ENCODE results near the gene KCNJ6. TPM values are rescaled to one million over a fixed set of nuclear protein-coding genes. Genes with fewer than 3 reads are reported as not detected.

Gene KCNJ6
- total and polyA plus RNA-seq, 2 of the 8 experiments (the other 6 are each of a cell fraction or from before 2014, with no cell fraction given) = 0.51 to 1.2 TPM

DNA sequence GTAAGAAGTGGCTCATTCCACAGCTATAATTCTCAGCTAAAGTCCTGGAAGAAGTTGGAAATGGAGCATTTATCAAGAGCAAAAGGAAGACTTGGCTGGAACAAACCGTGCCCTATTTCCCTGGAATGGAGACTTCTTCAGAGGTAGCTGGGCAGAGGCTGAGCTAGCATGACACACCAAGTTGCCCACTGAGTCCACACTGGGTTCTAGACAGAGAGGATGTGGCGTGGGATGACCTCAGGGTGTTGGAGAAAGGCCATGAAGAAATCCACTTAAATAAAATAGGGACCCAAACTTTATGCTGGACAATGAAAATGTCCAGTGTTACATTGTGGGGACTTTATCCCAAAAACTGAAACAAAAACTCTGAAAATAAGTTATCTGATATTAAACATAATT is 116.2 kb downstream of the KCNJ6 start:
- CTCF ChIA-PET (ENCODE audit: partially characterized antibody) = interaction anchor here (0.6 to 1.9 kb wide), 2 partner anchors 41 to 70 kb away, joined by 3 to 4 read pairs; no protein-coding TSS in a partner anchor

More for the DNA sequence above, 116.2 kb downstream of the KCNJ6 start:
- DNase-seq (ENCODE audit: low read depth in 1 of 2, low spot score in 2 of 2) (no peak), FAIRE-seq (no peak)
- H2BK15ac ChIP-seq (ENCODE audit: low read length) = no peak overlapping the region
- H4K20me1 ChIP-seq (replicated peaks in 1 of 2; ENCODE audit: control insufficient read depth in 1 of 2, insufficient read depth in 2 of 2, low read length in 2 of 2) = no peaks in the 10 kb centered on the region
- H3K23me2 ChIP-seq (ENCODE audit: low read depth, low read length) = no peaks in the 10 kb centered on the region
- no peak overlapping the region for H3K23ac ChIP-seq (ENCODE audit: insufficient read length)
- no peak overlapping the region for H2BK20ac ChIP-seq (ENCODE audit: low read length)
- no peaks in the 10 kb centered on the region for H3K79me1 ChIP-seq (ENCODE audit: low read depth, low read length)
- no peaks in the 10 kb centered on the region for H3K9me3 ChIP-seq (ENCODE audit: insufficient read depth in 2 of 2, low read depth in 1 of 2, low read length in 1 of 2)
- no peak overlapping the region for H3K56ac ChIP-seq (replicated peaks; ENCODE audit: insufficient read length, low read depth, low read length)
- H2BK5ac ChIP-seq (ENCODE audit: low read depth, low read length) = no peak overlapping the region
- POLR2A ChIA-PET (ENCODE audit: partially characterized antibody) = no interaction called here
- no peak overlapping the region for H3K27ac ChIP-seq (ENCODE audit: low read depth, low read length)
- no peak overlapping the region for H2BK12ac ChIP-seq (ENCODE audit: low read depth, low read length)
- H3K9ac ChIP-seq (replicated peaks in 1 of 4; ENCODE audit: extremely low read depth in 1 of 4, low read depth in 3 of 4, low read length in 3 of 4) = no peak overlapping the region
- no peak overlapping the region for H3K4me3 ChIP-seq (ENCODE audit: extremely low read depth in 1 of 4, insufficient read depth in 2 of 4, low read depth in 3 of 4, low read length in 4 of 4)
- H2BK120ac ChIP-seq (replicated peaks; ENCODE audit: low read depth, low read length) = no peak overlapping the region
- H3K4me2 ChIP-seq (ENCODE audit: insufficient read depth in 1 of 2, low read depth in 2 of 2, low read length in 2 of 2) = no peak overlapping the region
- no peak overlapping the region for H2AFZ ChIP-seq (ENCODE audit: low read length)
- H3K36me3 ChIP-seq (ENCODE audit: control insufficient read depth in 2 of 4, insufficient read depth in 4 of 4, low read length in 3 of 4) = no peaks in the 10 kb centered on the region
- no peak overlapping the region for H4K8ac ChIP-seq (ENCODE audit: extremely low read depth, insufficient read depth, low read length)
- 91% methylated on average over 2 of the region's 2 CpGs; no CpG with 5 or more reads in 1 of the 2 experiments for WGBS, 2 experiments (ENCODE audit: extremely low coverage in 1 of 2, insufficient coverage in 1 of 2, insufficient read length in 1 of 2, insufficient replicate concordance in 2 of 2, low coverage in 1 of 2, low lambda C conversion rate in 2 of 2, missing lambda C conversion rate in 1 of 2)
- H4K5ac ChIP-seq (ENCODE audit: insufficient read length, low read depth, low read length) = no peak overlapping the region
- no peaks in the 10 kb centered on the region for H3K79me2 ChIP-seq (ENCODE audit: control insufficient read depth in 1 of 2, insufficient read depth in 2 of 2, low read length in 2 of 2)
- no peak overlapping the region for H3K14ac ChIP-seq (ENCODE audit: insufficient read length)
- TF ChIP-seq, protein P1, sequence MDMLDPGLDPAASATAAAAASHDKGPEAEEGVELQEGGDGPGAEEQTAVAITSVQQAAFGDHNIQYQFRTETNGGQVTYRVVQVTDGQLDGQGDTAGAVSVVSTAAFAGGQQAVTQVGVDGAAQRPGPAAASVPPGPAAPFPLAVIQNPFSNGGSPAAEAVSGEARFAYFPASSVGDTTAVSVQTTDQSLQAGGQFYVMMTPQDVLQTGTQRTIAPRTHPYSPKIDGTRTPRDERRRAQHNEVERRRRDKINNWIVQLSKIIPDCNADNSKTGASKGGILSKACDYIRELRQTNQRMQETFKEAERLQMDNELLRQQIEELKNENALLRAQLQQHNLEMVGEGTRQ (IDR thresholded peaks at IDR 0.05; ENCODE audit: low read length) = no peak
- no peak overlapping the region for H2AK5ac ChIP-seq (ENCODE audit: low read depth, low read length)
- no peak overlapping the region for H3K4ac ChIP-seq (replicated peaks; ENCODE audit: insufficient read length, low read depth, low read length)
- no peaks in the 10 kb centered on the region for H3K4me1 ChIP-seq (replicated peaks in 1 of 4; ENCODE audit: control insufficient read depth in 3 of 4, insufficient read depth in 4 of 4, low read length in 3 of 4)
- H3K18ac ChIP-seq (ENCODE audit: extremely low read depth, low read length) = no peak overlapping the region
- no peak overlapping the region for H4K91ac ChIP-seq (replicated peaks; ENCODE audit: insufficient read length, low read length)
- H3K27me3 ChIP-seq (replicated peaks in 1 of 4; ENCODE audit: control insufficient read depth in 3 of 4, extremely low read depth in 1 of 4, insufficient read depth in 3 of 4, low read length in 3 of 4) = no peaks in the 10 kb centered on the region
